ENCODE data around the gene ATP5PB.

Gene ATP5PB

DNA sequence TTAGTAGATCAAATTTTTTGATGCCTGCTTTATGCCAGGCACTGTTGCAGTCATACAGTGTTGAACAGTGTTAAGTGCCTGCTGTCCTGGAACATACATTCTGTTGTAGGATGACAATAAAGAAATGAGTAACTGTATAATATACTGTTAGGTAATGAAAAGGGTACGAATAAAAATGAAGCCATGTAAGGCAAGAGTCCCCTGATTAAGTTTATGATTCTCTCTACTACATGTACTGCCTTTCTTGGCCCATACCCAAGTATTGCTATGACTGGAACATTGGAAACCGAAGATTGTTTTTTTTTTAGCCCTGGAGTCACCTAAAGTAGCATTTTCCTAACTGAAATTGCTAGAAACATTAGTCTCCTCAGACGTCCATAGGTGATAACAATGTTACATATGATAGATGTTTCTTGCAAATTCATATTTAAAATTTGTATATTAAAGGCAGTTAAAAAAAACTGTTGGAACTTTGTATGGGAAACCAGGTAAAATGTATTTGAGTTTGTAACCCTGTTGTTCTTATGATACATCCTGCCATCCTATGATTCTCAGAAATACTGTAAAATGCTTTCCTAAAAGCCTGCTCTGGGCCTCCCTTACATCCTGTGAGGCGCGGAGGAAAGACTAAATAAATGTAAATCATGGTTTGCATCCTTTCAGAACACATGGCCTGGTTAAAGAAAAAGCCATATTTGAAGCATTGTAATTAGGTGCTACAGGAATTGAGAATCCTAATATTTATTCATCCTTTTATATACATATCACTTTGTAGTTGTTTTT, 5.8 kb downstream of the ATP5PB start:
- no peak for TF ChIP-seq CTCF (IDR thresholded peaks at IDR 0.05; ENCODE audit: low read depth, low read length, missing control alignments)
- H3K4me3 ChIP-seq (ENCODE audit: low read depth, low read length): no peak overlapping the region
- no peak for DNase-seq (ENCODE audit: low read depth)

- H3K4me3 ChIP-seq (ENCODE audit: low read depth, low read length): no peak overlapping the region
- no peak for TF ChIP-seq CTCF (IDR thresholded peaks at IDR 0.05; ENCODE audit: low read depth, low read length, missing control alignments)
- no peak for DNase-seq (ENCODE audit: low read depth)
Measured at GRCh38 chr1:111455642-111456031, 6.4 kb downstream of the ATP5PB start.

GRCh38 chr1:111461765-111462164, 12.5 kb downstream of the ATP5PB start:
- no peak for DNase-seq (ENCODE audit: low read depth)
- H3K4me3 ChIP-seq (ENCODE audit: low read depth, low read length): no peak overlapping the region
- TF ChIP-seq CTCF (IDR thresholded peaks at IDR 0.05; ENCODE audit: low read depth, low read length, missing control alignments): no peak

DNA sequence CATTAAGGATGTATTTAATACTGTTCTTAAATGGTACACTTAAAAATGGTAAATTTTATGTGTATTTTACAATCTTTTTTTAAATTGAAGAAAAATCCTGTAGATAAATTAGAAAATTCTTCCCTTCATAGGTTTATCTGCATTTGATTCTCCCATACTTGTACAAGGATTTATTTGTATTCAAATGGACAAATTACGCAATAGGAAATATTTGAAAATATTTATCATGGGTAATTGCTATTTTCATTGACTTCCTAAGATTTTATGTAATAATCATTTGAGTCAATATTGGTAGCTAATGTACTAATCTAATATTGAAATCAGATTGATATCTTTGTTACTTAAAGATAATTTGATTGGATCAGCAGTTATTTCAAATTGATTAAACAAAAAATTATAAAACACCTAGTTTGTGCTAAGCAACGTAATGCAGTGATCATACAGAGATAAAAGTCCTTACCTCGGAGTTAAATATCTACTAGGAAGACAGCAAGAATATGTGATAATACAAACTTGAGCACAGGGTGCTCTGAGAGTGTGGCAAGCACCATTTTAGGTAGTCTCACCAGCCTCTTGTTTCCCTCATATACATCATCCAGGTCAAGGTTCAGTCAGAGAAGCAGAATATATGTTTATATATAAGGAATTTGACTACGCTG, 13.2 kb downstream of the ATP5PB start:
- DNase-seq (ENCODE audit: low read depth): no peak
- H3K4me3 ChIP-seq (ENCODE audit: low read depth, low read length): no peak overlapping the region
- no peak for TF ChIP-seq CTCF (IDR thresholded peaks at IDR 0.05; ENCODE audit: low read depth, low read length, missing control alignments)

DNA sequence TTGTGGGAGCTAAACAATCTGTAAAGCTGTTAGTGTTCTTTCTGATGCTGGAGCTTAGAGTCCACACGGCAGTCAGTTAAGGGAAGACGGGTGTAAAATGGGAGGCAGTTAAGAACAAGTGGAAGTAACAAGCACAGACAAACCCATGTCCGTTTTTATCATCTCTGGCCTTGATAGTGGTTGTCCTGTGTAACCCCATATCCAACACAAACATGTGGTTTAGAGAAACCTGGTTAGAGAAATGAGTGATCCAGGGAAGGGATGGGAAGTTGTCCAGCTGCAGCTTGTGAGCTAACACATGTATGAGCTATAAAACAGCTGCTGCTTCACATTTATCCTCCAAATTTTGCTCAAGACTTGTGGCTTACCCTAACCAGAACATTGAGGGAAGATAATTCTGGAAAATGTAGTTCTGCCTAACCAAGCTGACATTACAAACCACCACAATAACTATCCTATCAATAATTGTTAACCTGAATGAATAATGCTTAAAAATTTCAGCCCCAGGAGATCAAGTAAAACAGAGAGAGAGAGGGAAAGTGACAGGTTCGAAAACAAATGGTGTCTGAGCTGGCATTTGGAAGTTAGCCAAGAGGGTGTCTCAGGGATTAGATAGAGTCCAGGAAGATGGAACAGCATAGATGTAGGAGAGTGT, 13.9 kb downstream of the ATP5PB start:
- H3K4me3 ChIP-seq (ENCODE audit: low read depth, low read length): no peak overlapping the region
- no peak for DNase-seq (ENCODE audit: low read depth)
- no peak for TF ChIP-seq CTCF (IDR thresholded peaks at IDR 0.05; ENCODE audit: low read depth, low read length, missing control alignments)

DNA sequence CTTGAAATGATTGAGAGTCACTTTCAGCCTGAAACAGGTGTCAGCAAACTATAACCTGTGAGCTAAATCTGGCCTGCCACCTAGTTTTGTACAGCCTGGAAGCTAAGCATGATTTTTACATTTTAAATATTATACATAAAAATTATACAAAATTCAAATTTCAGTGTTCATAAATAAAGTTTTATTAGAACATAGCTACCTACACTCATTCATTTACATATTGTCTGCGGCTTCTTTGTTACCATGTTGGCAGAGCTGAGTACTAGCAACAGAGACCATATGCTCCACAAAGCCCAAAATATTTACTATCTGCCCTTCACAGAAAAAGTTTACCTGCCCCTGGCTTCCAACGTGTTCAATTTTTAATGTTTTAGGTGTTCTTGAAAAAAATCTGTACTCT, 16.5 kb downstream of the ATP5PB start:
- TF ChIP-seq CTCF (IDR thresholded peaks at IDR 0.05; ENCODE audit: low read depth, low read length, missing control alignments): no peak
- H3K4me3 ChIP-seq (ENCODE audit: low read depth, low read length): no peak overlapping the region
- no peak for DNase-seq (ENCODE audit: low read depth)
